Fibroblast of the aortic adventitia (primary cell): ENCODE measurements around the gene GPR137B. TPM values are rescaled to one million over a fixed set of nuclear protein-coding genes. Genes with fewer than 3 reads are reported as not detected.
"Not testable (repeated sequence)": the region's sequence is repeated elsewhere in the genome, so short reads cannot be mapped to it uniquely, and the experiment has no call there.

Experiments used
- DNase-seq: peaks from one replicate; pipeline ENCODE4 v3.0.0-alpha.2; 2010; ENCODE audit warnings: low read depth
- H3K4me3 ChIP-seq: 2 replicates; pipeline ENCODE4 v1.5.1; 2011; ENCODE audit warnings: low read depth, mild to moderate bottlenecking, control low read depth, low read length, moderate library complexity
- total RNA-seq: library from RNA; depleted of rRNA; stranded (reverse); fragments of >200 nt; gene quantifications from 2 replicates; pipeline ENCODE4 v1.2.3, GENCODE V29; 2012; ENCODE audit warnings: low replicate concordance
- TF ChIP-seq, protein P1 (sequence below): IDR thresholded peaks from 2 replicates; pipeline ENCODE4 v1.5.1; 2011; ENCODE audit warnings: mild to moderate bottlenecking, low read length, control low read depth, inconsistent platforms; ENCODE audit not compliant: insufficient read depth

Gene GPR137B
- total RNA-seq, 1 donor, result 14.9 TPM

GRCh38 chr1:236181059-236181458 lies 38.7 kb downstream of the GPR137B start:
- TF ChIP-seq, protein P1, sequence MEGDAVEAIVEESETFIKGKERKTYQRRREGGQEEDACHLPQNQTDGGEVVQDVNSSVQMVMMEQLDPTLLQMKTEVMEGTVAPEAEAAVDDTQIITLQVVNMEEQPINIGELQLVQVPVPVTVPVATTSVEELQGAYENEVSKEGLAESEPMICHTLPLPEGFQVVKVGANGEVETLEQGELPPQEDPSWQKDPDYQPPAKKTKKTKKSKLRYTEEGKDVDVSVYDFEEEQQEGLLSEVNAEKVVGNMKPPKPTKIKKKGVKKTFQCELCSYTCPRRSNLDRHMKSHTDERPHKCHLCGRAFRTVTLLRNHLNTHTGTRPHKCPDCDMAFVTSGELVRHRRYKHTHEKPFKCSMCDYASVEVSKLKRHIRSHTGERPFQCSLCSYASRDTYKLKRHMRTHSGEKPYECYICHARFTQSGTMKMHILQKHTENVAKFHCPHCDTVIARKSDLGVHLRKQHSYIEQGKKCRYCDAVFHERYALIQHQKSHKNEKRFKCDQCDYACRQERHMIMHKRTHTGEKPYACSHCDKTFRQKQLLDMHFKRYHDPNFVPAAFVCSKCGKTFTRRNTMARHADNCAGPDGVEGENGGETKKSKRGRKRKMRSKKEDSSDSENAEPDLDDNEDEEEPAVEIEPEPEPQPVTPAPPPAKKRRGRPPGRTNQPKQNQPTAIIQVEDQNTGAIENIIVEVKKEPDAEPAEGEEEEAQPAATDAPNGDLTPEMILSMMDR, result no peak
- DNase-seq, result peak; percentile 32
- no peak overlapping the region for H3K4me3 ChIP-seq

DNA sequence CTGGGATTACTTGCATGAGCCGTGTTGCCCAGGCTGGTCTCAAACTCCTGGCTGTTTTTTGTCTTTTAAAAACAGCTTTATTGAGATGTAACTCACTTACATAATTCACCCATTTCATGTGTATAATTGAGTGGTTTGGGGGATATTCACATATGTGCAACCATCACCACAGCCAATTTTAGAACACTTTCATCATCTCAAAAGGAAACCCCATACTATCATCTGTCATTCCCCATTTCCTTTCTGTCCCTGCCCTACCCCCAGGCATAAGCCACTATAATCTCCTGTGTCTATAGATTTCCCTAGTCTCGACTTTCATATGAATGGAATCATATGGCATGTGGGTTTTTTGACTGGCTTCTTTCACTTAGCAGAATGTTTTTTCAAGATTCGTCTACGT lies 43.3 kb downstream of the GPR137B start:
- TF ChIP-seq, protein P1, result no peak
- no peak overlapping the region for H3K4me3 ChIP-seq
- DNase-seq, result no peak

GRCh38 chr1:236186471-236186870 lies 44.1 kb downstream of the GPR137B start:
- DNase-seq, H3K4me3 ChIP-seq: not testable (repeated sequence)

DNA sequence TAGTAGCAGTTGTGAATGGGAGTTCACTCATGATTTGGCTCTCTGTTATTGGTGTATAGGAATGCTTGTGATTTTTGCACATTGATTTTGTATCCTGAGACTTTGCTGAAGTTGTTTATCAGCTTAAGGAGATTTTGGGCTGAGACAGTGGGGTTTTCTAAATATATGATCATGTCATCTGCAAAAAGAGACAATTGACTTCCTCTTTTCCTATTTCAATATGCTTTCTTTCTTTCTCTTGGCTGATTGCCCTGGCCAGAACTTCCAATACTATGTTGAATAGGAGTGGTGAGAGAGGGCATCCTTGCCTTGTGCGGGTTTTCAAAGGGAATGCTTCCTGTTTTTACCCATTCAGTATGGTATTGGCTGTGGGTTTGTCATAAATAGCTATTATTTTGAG lies 45.7 kb downstream of the GPR137B start:
- not testable (repeated sequence) for DNase-seq

DNA sequence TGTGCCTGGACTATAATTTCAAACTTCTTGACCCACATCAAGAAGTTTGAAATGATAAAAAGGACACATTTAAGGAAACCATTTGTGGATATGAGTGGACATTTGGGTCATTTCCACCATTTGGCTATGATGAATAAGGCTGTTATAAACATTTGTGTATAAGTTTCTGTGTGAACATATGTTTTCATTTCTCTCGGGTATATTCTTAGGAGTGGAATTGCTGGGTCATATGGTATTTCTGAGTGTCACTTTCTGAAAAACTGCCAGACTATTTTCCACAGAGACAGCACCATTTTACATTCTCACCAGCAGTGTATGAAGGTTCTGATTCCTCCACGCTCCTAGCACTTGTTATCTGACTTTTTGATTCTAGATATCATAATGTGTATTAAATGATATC lies 50.8 kb downstream of the GPR137B start:
- no peak for DNase-seq
- TF ChIP-seq, protein P1, result no peak
- no peak overlapping the region for H3K4me3 ChIP-seq

More for the DNA sequence above, 45.7 kb downstream of the GPR137B start:
- not testable (repeated sequence) for H3K4me3 ChIP-seq

- TF ChIP-seq, protein P1, result no peak
- no peak for DNase-seq
Measured at GRCh38 chr1:236200925-236201324, 58.6 kb downstream of the GPR137B start.

DNA sequence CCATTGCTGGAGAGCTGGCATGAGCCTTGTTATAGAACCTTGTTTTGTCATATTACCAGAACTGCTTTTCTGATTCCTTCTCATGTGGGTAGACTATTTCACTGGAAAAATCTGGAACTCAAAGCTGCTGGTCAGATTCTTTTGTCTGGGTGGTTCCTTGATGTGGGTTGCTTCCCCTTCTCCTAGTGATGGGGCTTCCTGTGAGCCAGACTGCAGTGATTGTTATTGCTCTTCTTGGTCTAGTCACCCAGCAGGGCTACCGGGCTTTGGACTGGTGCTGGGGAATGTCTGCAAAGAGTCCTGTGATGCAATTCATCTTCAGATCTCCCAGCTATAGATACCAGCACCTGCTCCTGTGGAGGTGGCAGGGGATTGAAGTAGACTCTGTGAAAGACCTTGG lies 59.4 kb downstream of the GPR137B start:
- TF ChIP-seq, protein P1, result no peak
- no peak for DNase-seq
- H3K4me3 ChIP-seq, result no peak overlapping the region

More at GRCh38 chr1:236200925-236201324, 58.6 kb downstream of the GPR137B start:
- no peak overlapping the region for H3K4me3 ChIP-seq

- no peak overlapping the region for H3K4me3 ChIP-seq
- TF ChIP-seq, protein P1, result no peak
- DNase-seq, result peak; percentile 23
Measured at GRCh38 chr1:236204039-236204438, 61.7 kb downstream of the GPR137B start.
